GM23338 (cell line): ENCODE results near the gene GJC1. TPM values are rescaled to one million over a fixed set of nuclear protein-coding genes. Genes with fewer than 3 reads are reported as not detected.

Experiments used
- ATAC-seq: fragments of 200-7000 bp; cut with Tn5 transposase; 3 replicates; pipeline ENCODE4 v1.9.1; 2020
- DNase-seq: peaks from one replicate; pipeline ENCODE4 v3.0.0-alpha.2; 2015; ENCODE audit warnings: low spot score
- H2AFZ ChIP-seq: fragments of 200-600 bp; sonication (generic); 2 replicates; pipeline ENCODE4 v1.8.0; 2016; ENCODE audit warnings: antibody characterized with exemption, mild to moderate bottlenecking, moderate library complexity
- H3F3A ChIP-seq: fragments of 200-600 bp; sonication (generic); replicated peaks from 2 replicates; pipeline ENCODE4 v1.8.0; 2017; ENCODE audit warnings: antibody characterized with exemption, mixed run types, low read depth
- H3K27ac ChIP-seq: fragments of 200-600 bp; sonication (generic); 2 replicates; pipeline ENCODE4 v1.6.1; 2016; ENCODE audit warnings: low read depth
- H3K27me3 ChIP-seq: fragments of 200-600 bp; sonication (generic); 2 replicates; pipeline ENCODE4 v1.8.0; 2016; ENCODE audit warnings: mild to moderate bottlenecking, mixed run types, moderate library complexity; ENCODE audit not compliant: insufficient read depth
- H3K36me3 ChIP-seq: fragments of 200-600 bp; sonication (generic); 2 replicates; pipeline ENCODE4 v1.8.0; 2016; ENCODE audit warnings: mild to moderate bottlenecking; ENCODE audit not compliant: insufficient read depth
- H3K4me1 ChIP-seq: fragments of 200-600 bp; sonication (generic); 2 replicates; pipeline ENCODE4 v1.8.0; 2016; ENCODE audit warnings: mild to moderate bottlenecking, moderate library complexity; ENCODE audit not compliant: insufficient read depth
- H3K4me2 ChIP-seq: fragments of 200-600 bp; sonication (generic); 2 replicates; pipeline ENCODE4 v1.7.1; 2017; ENCODE audit warnings: mixed run types
- H3K4me3 ChIP-seq: fragments of 200-600 bp; sonication (generic); 2 replicates; pipeline ENCODE4 v1.6.1; 2016; ENCODE audit warnings: mixed run types
- H3K79me2 ChIP-seq: fragments of 200-600 bp; sonication (generic); replicated peaks from 2 replicates; pipeline ENCODE4 v1.8.0; 2017; ENCODE audit warnings: mild to moderate bottlenecking; ENCODE audit not compliant: insufficient read depth
- H3K9me2 ChIP-seq: fragments of 200-600 bp; sonication (generic); 2 replicates; pipeline ENCODE4 v1.8.0; 2017; ENCODE audit not compliant: insufficient read depth
- H4K20me1 ChIP-seq: fragments of 200-600 bp; sonication (generic); replicated peaks from 2 replicates; pipeline ENCODE4 v1.8.0; 2017; ENCODE audit warnings: mild to moderate bottlenecking; ENCODE audit not compliant: insufficient read depth
- H3K27ac Mint-ChIP-seq: 2 replicates; pipeline ENCODE4 v1.8.0; 2020; ENCODE audit warnings: inconsistent platforms, mild to moderate bottlenecking, moderate library complexity, mixed read lengths
- H3K27me3 Mint-ChIP-seq: 3 replicates; pipeline ENCODE4 v1.8.0; 2022; ENCODE audit warnings: low read depth, mild to moderate bottlenecking, moderate library complexity, mixed read lengths, inconsistent platforms; ENCODE audit not compliant: insufficient read depth, poor library complexity
- H3K36me3 Mint-ChIP-seq: 3 replicates; pipeline ENCODE4 v1.8.0; 2021; ENCODE audit warnings: low read depth, mild to moderate bottlenecking, inconsistent platforms, moderate library complexity, mixed read lengths
- H3K4me1 Mint-ChIP-seq: 3 replicates; pipeline ENCODE4 v1.8.0; 2020; ENCODE audit warnings: mild to moderate bottlenecking, inconsistent platforms, mixed read lengths
- H3K4me3 Mint-ChIP-seq: 3 replicates; pipeline ENCODE4 v1.8.0; 2021; ENCODE audit warnings: moderate library complexity, mild to moderate bottlenecking, inconsistent platforms, mixed read lengths
- H3K9me3 Mint-ChIP-seq: 3 replicates; pipeline ENCODE4 v1.8.0; 2020; ENCODE audit warnings: moderate library complexity, mild to moderate bottlenecking, inconsistent platforms, mixed read lengths
- CREB1 ChIP-seq: fragments of 250-450 bp; sonication (Bioruptor Pico); IDR thresholded peaks from 2 replicates; pipeline ENCODE4 v1.5.0; 2020; ENCODE audit warnings: low read depth, mild to moderate bottlenecking, moderate library complexity
- CTCF ChIP-seq, 2 experiments: fragments of 200-600 bp in 1 of 2; sonication (generic) in 1 of 2; conservative IDR thresholded peaks; 2 replicates each; pipeline versions ENCODE4 v1.5.1 to v1.6.1; 2016 to 2017; ENCODE audit warnings: antibody characterized with exemption in 2 of 2, low read depth in 2 of 2, mild to moderate bottlenecking in 2 of 2, moderate library complexity in 1 of 2
- EZH2 ChIP-seq: fragments of 200-600 bp; sonication (generic); IDR thresholded peaks from one replicate; pipeline ENCODE4 v1.8.0; 2017; ENCODE audit warnings: antibody characterized with exemption, mild to moderate bottlenecking, low read depth; ENCODE audit not compliant: unreplicated experiment
- EZH2phosphoT487 ChIP-seq: fragments of 200-600 bp; sonication (generic); IDR thresholded peaks from one replicate; pipeline ENCODE4 v1.8.1; 2018; ENCODE audit warnings: antibody characterized with exemption; ENCODE audit not compliant: unreplicated experiment
- NANOG ChIP-seq: IDR thresholded peaks from 2 replicates; pipeline ENCODE4 v1.6.1; 2016; ENCODE audit warnings: antibody characterized with exemption, borderline replicate concordance
- REST ChIP-seq: IDR thresholded peaks from one replicate; pipeline ENCODE4 v1.6.1; 2018; ENCODE audit warnings: antibody characterized with exemption; ENCODE audit not compliant: unreplicated experiment
- ZNF114 ChIP-seq: fragments of 250-450 bp; sonication (Bioruptor Pico); IDR thresholded peaks from 2 replicates; pipeline ENCODE4 v1.5.0; 2020; ENCODE audit warnings: mild to moderate bottlenecking, moderate library complexity
- ZNF331 ChIP-seq: fragments of 250-450 bp; sonication (Bioruptor Pico); IDR thresholded peaks from 2 replicates; pipeline ENCODE4 v1.5.0; 2020; ENCODE audit warnings: low read depth, mild to moderate bottlenecking, moderate library complexity
- polyA plus RNA-seq: library from polyadenylated mRNA; unstranded; fragments of >200 nt; fragmentation: Nextera tagmentation; extraction: Ambion mirVana; gene quantifications from 2 replicates; pipeline ENCODE4 v1.2.1, GENCODE V29; 2016
- total RNA-seq: library from RNA; depleted of rRNA; stranded (reverse); fragments of >200 nt; shearing (Covaris generic); gene quantifications from 2 replicates; pipeline ENCODE4 v1.2.3, GENCODE V29; 2014
- TF ChIP-seq, protein P1 (sequence below): fragments of 250-450 bp; sonication (Bioruptor Pico); IDR thresholded peaks from 2 replicates; pipeline ENCODE4 v1.5.0; 2020; ENCODE audit warnings: mild to moderate bottlenecking, moderate library complexity
- TF ChIP-seq, protein P2 (sequence below): IDR thresholded peaks from 2 replicates; pipeline ENCODE4 v1.6.1; 2016; ENCODE audit warnings: antibody characterized with exemption

GJC1 gene
- total and polyA plus RNA-seq, 2 experiments from 2014 or later: 34.7 to 99.2 TPM

DNA sequence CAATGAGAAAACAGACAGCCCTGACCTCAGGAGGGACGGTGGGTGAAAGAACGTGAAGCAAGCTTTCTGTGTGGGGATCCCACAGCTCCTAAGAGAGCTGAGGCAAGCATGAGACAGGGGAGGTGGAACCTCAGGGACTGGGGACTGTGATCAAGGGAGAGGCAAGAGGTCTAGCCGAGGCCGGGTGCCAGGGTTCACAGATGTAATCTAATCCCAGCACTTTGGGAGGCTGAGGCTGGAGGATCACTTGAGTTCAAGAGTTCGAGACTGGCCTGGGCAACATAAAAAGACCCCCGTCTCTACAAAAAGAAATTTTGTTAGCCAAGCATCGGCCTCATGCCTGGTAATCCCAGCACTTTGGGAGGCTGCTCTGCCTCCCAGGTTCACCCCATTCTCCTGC is 75.8 kb downstream of the GJC1 start:
- Histone ChIP-seq H3K27me3 (peaks cover 30% of the 10 kb centered on the region), H3K4me3 (no peak overlapping the region), H3K36me3 (no peaks in the 10 kb centered on the region), H3K4me2 (no peak overlapping the region), H3K9me2 (no peaks in the 10 kb centered on the region), H2AFZ (no peak overlapping the region), H3F3A (no peaks in the 10 kb centered on the region), H4K20me1 (no peaks in the 10 kb centered on the region), H3K79me2 (no peaks in the 10 kb centered on the region), H3K27ac (no peak overlapping the region), H3K4me1 (no peaks in the 10 kb centered on the region; the same call in 1 of the 2 replicates)
- Mint-ChIP-seq H3K9me3 (no peaks in the 10 kb centered on the region), H3K36me3 (peaks cover 21% of the 10 kb centered on the region; the same call in 2 of the 3 replicates), H3K27me3 (peaks cover 34% of the 10 kb centered on the region), H3K27ac (no peak overlapping the region), H3K4me1 (peaks cover 9% of the 10 kb centered on the region), H3K4me3 (no peak overlapping the region)
- ATAC-seq (no peak), DNase-seq (no peak)
- TF ChIP-seq ZNF114 (no peak), EZH2 (no peak), ZNF331 (CRISPR knock-in tag) (no peak), EZH2phosphoT487 (no peak), NANOG (no peak), REST (no peak), CREB1 (CRISPR knock-in tag) (no peak), CTCF (conservative IDR thresholded peaks at IDR 0.05; ENCODE audit: low read depth in 2 of 2) (no peak)
- TF ChIP-seq, protein P1, sequence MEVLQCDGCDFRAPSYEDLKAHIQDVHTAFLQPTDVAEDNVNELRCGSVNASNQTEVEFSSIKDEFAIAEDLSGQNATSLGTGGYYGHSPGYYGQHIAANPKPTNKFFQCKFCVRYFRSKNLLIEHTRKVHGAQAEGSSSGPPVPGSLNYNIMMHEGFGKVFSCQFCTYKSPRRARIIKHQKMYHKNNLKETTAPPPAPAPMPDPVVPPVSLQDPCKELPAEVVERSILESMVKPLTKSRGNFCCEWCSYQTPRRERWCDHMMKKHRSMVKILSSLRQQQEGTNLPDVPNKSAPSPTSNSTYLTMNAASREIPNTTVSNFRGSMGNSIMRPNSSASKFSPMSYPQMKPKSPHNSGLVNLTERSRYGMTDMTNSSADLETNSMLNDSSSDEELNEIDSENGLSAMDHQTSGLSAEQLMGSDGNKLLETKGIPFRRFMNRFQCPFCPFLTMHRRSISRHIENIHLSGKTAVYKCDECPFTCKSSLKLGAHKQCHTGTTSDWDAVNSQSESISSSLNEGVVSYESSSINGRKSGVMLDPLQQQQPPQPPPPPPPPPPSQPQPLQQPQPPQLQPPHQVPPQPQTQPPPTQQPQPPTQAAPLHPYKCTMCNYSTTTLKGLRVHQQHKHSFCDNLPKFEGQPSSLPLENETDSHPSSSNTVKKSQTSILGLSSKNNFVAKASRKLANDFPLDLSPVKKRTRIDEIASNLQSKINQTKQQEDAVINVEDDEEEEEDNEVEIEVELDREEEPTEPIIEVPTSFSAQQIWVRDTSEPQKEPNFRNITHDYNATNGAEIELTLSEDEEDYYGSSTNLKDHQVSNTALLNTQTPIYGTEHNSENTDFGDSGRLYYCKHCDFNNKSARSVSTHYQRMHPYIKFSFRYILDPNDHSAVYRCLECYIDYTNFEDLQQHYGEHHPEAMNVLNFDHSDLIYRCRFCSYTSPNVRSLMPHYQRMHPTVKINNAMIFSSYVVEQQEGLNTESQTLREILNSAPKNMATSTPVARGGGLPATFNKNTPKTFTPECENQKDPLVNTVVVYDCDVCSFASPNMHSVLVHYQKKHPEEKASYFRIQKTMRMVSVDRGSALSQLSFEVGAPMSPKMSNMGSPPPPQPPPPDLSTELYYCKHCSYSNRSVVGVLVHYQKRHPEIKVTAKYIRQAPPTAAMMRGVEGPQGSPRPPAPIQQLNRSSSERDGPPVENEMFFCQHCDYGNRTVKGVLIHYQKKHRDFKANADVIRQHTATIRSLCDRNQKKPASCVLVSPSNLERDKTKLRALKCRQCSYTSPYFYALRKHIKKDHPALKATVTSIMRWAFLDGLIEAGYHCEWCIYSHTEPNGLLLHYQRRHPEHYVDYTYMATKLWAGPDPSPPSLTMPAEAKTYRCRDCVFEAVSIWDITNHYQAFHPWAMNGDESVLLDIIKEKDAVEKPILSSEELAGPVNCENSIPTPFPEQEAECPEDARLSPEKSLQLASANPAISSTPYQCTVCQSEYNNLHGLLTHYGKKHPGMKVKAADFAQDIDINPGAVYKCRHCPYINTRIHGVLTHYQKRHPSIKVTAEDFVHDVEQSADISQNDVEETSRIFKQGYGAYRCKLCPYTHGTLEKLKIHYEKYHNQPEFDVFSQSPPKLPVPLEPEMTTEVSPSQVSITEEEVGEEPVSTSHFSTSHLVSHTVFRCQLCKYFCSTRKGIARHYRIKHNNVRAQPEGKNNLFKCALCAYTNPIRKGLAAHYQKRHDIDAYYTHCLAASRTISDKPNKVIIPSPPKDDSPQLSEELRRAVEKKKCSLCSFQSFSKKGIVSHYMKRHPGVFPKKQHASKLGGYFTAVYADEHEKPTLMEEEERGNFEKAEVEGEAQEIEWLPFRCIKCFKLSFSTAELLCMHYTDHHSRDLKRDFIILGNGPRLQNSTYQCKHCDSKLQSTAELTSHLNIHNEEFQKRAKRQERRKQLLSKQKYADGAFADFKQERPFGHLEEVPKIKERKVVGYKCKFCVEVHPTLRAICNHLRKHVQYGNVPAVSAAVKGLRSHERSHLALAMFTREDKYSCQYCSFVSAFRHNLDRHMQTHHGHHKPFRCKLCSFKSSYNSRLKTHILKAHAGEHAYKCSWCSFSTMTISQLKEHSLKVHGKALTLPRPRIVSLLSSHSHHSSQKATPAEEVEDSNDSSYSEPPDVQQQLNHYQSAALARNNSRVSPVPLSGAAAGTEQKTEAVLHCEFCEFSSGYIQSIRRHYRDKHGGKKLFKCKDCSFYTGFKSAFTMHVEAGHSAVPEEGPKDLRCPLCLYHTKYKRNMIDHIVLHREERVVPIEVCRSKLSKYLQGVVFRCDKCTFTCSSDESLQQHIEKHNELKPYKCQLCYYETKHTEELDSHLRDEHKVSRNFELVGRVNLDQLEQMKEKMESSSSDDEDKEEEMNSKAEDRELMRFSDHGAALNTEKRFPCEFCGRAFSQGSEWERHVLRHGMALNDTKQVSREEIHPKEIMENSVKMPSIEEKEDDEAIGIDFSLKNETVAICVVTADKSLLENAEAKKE (CRISPR knock-in tag): no peak
- TF ChIP-seq, protein P2, sequence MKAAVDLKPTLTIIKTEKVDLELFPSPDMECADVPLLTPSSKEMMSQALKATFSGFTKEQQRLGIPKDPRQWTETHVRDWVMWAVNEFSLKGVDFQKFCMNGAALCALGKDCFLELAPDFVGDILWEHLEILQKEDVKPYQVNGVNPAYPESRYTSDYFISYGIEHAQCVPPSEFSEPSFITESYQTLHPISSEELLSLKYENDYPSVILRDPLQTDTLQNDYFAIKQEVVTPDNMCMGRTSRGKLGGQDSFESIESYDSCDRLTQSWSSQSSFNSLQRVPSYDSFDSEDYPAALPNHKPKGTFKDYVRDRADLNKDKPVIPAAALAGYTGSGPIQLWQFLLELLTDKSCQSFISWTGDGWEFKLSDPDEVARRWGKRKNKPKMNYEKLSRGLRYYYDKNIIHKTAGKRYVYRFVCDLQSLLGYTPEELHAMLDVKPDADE: no peak
